ENCODE results near the gene FGF14.
A peak's percentile ranks its signal among the peaks of the same experiment; 100 is the strongest.

FGF14 gene

DNA sequence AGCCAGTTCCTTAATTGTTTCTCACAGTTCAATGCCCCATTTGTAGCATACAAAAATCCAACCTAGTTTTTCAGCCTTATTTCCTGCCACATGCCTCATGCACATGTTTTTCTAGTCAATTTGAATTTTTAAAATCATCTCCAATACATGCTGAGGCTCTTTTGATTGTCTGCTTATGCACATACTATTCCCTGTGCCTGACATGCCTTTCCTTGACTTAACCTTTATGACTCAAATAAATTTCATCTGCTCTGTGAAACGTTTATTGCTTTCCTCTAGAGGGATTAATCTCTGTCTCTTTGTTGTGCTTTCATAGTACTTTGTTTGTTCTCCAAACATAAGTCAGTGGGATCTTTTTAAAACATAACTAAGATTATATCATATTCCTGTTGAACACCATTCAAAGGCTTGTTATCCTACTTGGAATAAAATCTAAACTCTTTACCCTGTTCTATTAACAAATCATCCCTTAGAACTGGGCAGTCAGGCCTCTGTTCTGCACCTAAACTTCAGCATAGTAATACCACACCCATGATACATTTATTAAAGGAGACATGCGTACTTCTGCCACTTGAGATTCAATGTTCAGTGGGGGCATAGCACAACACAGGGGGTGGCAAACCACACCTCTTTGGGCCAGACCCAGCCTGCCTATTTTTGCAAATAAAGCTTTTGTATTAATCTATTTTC is 346.6 kb downstream of the FGF14 start:
- Histone ChIP-seq H3K4me3 (no peak overlapping the region), H3K4me2 (no peak overlapping the region), H3K9me3 (replicated peaks in 1 of 11) (peaks cover 26 to 37% (median 33%) of the 10 kb centered on the region in 11 experiments), H3K27me3 (no peaks in the 10 kb centered on the region), H3K27ac (no peak overlapping the region), H3K4me1 (no peaks in the 10 kb centered on the region), H3K36me3 (no peaks in the 10 kb centered on the region; a peak in 1 of 22 replicates), H4K20me1 (no peaks in the 10 kb centered on the region), H3K9ac (no peak overlapping the region)
- TF ChIP-seq Cebpa-rat (IDR thresholded peaks at IDR 0.05): no peak

DNA sequence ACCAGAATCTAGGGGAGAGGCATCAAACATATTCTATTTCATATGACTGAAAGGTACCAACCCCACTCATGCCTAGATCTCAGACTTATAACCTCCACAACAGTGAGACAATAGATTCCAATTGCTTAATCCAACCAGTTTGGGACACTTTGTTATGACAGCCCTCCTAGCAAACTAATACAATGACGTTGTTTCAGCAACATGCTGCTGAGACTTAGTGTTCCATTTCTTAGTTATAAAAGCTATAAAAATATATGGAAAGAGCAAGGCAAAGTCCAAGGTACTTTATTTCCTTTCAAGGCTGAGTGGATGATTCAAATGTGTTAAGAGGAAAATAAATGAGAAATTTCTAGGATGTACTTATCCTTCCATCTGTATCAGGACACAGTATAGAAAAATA is 352.0 kb downstream of the FGF14 start:
- H3K4me2 ChIP-seq: no peak overlapping the region
- H3K4me1 ChIP-seq: no peaks in the 10 kb centered on the region
- no peaks in the 10 kb centered on the region for H3K27me3 ChIP-seq
- H3K9ac ChIP-seq: no peak overlapping the region
- no peak overlapping the region for H3K27ac ChIP-seq
- H3K4me3 ChIP-seq: no peak overlapping the region
- no peaks in the 10 kb centered on the region for H4K20me1 ChIP-seq
- peaks cover 26 to 37% (median 33%) of the 10 kb centered on the region in 11 experiments for H3K9me3 ChIP-seq (replicated peaks in 1 of 11)
- no peak for TF ChIP-seq Cebpa-rat (IDR thresholded peaks at IDR 0.05)
- H3K36me3 ChIP-seq: no peaks in the 10 kb centered on the region; a peak in 1 of 22 replicates

GRCh38 chr13:102045731-102046130 is 356.1 kb downstream of the FGF14 start:
- Histone ChIP-seq H3K4me1 (no peaks in the 10 kb centered on the region), H3K9me3 (replicated peaks in 1 of 11) (peaks cover under 1 to 5% (median 2%) of the 10 kb centered on the region in 11 experiments; a peak in 17 of 22 replicates), H3K27me3 (0 out of 22 replicates have a peak, but pooled peaks cover 0 to under 1% (median 0%) of the 10 kb centered on the region in 11 experiments), H3K9ac (no peak overlapping the region), H4K20me1 (no peaks in the 10 kb centered on the region), H3K27ac (no peak overlapping the region), H3K4me2 (no peak overlapping the region), H3K36me3 (no peaks in the 10 kb centered on the region), H3K4me3 (no peak overlapping the region)
- no peak for TF ChIP-seq Cebpa-rat (IDR thresholded peaks at IDR 0.05)

- Histone ChIP-seq H3K4me3 (no peak overlapping the region), H3K9me3 (replicated peaks in 1 of 11) (no peaks in the 10 kb centered on the region), H3K9ac (no peak overlapping the region), H3K4me2 (no peak overlapping the region), H3K27ac (no peak overlapping the region), H3K4me1 (peaks cover 0 to 11% (median 7%) of the 10 kb centered on the region in 10 experiments; a peak in 12 of 20 replicates), H3K36me3 (no peaks in the 10 kb centered on the region), H4K20me1 (no peaks in the 10 kb centered on the region), H3K27me3 (peaks cover 0 to 5% (median 0%) of the 10 kb centered on the region in 11 experiments; a peak in 2 of 22 replicates)
- TF ChIP-seq Cebpa-rat (IDR thresholded peaks at IDR 0.05): no peak
These were observed 359.1 kb downstream of the FGF14 start for GRCh38 chr13:102042746-102043145.

DNA sequence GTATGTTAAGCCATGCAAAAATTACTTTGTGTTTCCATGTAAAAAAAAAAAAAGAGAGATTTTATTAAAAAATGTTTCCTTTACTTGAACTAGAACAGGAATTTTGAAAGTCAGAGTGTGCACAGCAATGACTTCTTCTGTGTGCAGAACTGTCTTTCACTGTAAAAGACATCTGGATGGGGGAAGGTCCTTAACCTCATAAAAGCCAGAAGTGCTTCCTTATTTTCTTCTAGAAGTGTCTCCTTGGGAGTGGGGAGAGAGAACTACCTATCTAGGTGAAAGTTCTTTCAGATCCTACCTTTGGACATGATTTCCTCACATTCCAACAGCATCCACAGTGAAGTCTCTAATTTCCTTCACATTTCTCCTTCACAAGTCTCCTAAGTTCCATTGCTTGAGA is 360.3 kb downstream of the FGF14 start:
- Histone ChIP-seq H3K36me3 (no peaks in the 10 kb centered on the region), H3K9me3 (replicated peaks in 1 of 11) (no peaks in the 10 kb centered on the region), H3K4me2 (no peak overlapping the region), H4K20me1 (no peaks in the 10 kb centered on the region), H3K9ac (no peak overlapping the region), H3K27ac (no peak overlapping the region), H3K27me3 (peaks cover 0 to 5% (median 0%) of the 10 kb centered on the region in 11 experiments; a peak in 2 of 22 replicates), H3K4me1 (peaks cover 0 to 11% (median 7%) of the 10 kb centered on the region in 10 experiments; a peak in 12 of 20 replicates), H3K4me3 (no peak overlapping the region)
- no peak for TF ChIP-seq Cebpa-rat (IDR thresholded peaks at IDR 0.05)

- Histone ChIP-seq H3K36me3 (no peaks in the 10 kb centered on the region), H3K27me3 (peaks cover 0 to 5% (median 0%) of the 10 kb centered on the region in 11 experiments; a peak in 2 of 22 replicates), H3K4me1 (peaks cover under 1 to 16% (median 12%) of the 10 kb centered on the region in 10 experiments; a peak in 15 of 20 replicates), H3K4me2 (no peak overlapping the region), H3K27ac (no peak overlapping the region), H3K9me3 (replicated peaks in 1 of 11) (no peaks in the 10 kb centered on the region), H3K9ac (no peak overlapping the region), H4K20me1 (no peaks in the 10 kb centered on the region), H3K4me3 (no peak overlapping the region)
- TF ChIP-seq Cebpa-rat (IDR thresholded peaks at IDR 0.05): no peak
These were observed 361.0 kb downstream of the FGF14 start for GRCh38 chr13:102040812-102041211.

DNA sequence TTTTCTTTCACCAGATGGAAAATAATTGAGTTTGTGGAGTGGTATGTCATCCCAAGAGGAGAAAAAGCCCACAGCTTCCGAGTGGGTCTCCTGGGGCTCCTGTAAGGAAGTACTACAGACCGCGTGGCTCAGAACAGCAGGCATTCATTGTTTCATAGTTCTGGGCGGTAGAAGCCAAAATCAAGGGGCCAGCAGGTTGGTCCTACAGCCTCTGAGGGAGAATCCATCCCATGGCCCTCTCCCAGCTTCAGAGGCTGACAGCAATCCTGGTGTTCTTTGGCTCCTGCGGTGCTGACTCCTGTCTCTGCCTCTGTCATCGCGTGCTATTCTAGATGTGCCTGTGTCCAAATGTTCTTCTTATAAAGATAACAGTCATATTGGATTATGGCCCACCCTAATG is 362.6 kb downstream of the FGF14 start:
- H3K27me3 ChIP-seq: peaks cover 0 to 5% (median 0%) of the 10 kb centered on the region in 11 experiments; a peak in 2 of 22 replicates
- H3K9me3 ChIP-seq (replicated peaks in 1 of 11): no peaks in the 10 kb centered on the region
- no peak overlapping the region for H3K27ac ChIP-seq
- peak overlapping the region in 8 of 11 experiments; percentile 12 to 51 (median 36); a peak in 14 of 22 replicates for H3K4me2 ChIP-seq
- peaks cover 6 to 24% (median 19%) of the 10 kb centered on the region in 10 experiments; a peak in 16 of 20 replicates for H3K4me1 ChIP-seq
- no peaks in the 10 kb centered on the region for H4K20me1 ChIP-seq
- no peak overlapping the region for H3K4me3 ChIP-seq
- H3K36me3 ChIP-seq: no peaks in the 10 kb centered on the region
- no peak overlapping the region for H3K9ac ChIP-seq
- TF ChIP-seq Cebpa-rat (IDR thresholded peaks at IDR 0.05): no peak

DNA sequence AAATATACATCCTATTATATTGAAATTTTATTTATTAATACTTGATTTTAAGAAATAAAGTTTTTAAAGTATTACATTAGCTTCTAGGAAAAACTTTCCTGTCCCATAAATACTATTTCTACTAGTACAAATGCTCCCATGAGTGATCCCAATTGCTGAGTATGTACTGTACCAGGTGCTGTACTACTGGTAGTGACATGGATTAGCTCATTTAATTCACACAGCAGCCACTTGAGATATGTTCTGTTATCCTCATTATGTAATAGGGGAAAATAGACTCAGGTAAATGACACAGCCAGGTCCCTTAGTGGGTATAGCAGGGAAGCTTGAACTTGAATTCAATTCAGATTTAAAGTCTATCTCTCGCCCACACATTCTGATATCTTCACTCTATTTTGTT is 363.1 kb downstream of the FGF14 start:
- Histone ChIP-seq H3K4me2 (peak overlapping the region in 8 of 11 experiments; percentile 12 to 51 (median 36); a peak in 13 of 22 replicates), H3K27me3 (peaks cover 0 to 5% (median 0%) of the 10 kb centered on the region in 11 experiments; a peak in 2 of 22 replicates), H3K4me1 (peaks cover 6 to 28% (median 24%) of the 10 kb centered on the region in 10 experiments; a peak in 16 of 20 replicates), H3K9me3 (replicated peaks in 1 of 11) (no peaks in the 10 kb centered on the region), H4K20me1 (no peaks in the 10 kb centered on the region), H3K9ac (no peak overlapping the region), H3K36me3 (no peaks in the 10 kb centered on the region), H3K4me3 (no peak overlapping the region), H3K27ac (no peak overlapping the region)
- TF ChIP-seq Cebpa-rat (IDR thresholded peaks at IDR 0.05): no peak

- H3K36me3 ChIP-seq: no peaks in the 10 kb centered on the region
- no peak overlapping the region for H3K27ac ChIP-seq
- TF ChIP-seq Cebpa-rat (IDR thresholded peaks at IDR 0.05): no peak
- H3K27me3 ChIP-seq: peaks cover 0 to 5% (median 0%) of the 10 kb centered on the region in 11 experiments; a peak in 2 of 22 replicates
- H4K20me1 ChIP-seq: no peaks in the 10 kb centered on the region
- no peaks in the 10 kb centered on the region for H3K9me3 ChIP-seq (replicated peaks in 1 of 11)
- H3K4me3 ChIP-seq: no peak overlapping the region
- peak overlapping the region in 9 of 11 experiments; percentile 4 to 52 (median 32); a peak in 15 of 22 replicates for H3K4me2 ChIP-seq
- peaks cover 6 to 32% (median 26%) of the 10 kb centered on the region in 10 experiments; a peak in 16 of 20 replicates for H3K4me1 ChIP-seq
- H3K9ac ChIP-seq: no peak overlapping the region
These were observed 365.9 kb downstream of the FGF14 start for GRCh38 chr13:102035969-102036368.

Measured in BLaER1 treated with 17β-estradiol and CSF1 and Interleukin-3, amounts not matched to agents 10 nM and 100 nM (cell line).